ENCODE data around the gene IL4.
"Not testable (repeated sequence)": the region's sequence is repeated elsewhere in the genome, so short reads cannot be mapped to it uniquely, and the experiment has no call there.

GRCh38 chr5:132691755-132692631 is 18.2 kb downstream of the IL4 start:
- not testable (repeated sequence) for TF ChIP-seq POLR2A, CTCF (IDR thresholded peaks at IDR 0.05)

Measured in right lobe of liver (tissue), 4 donors.